Keratinocyte (primary cell): ENCODE measurements around the gene GJD3. TPM values are rescaled to one million over a fixed set of nuclear protein-coding genes. Genes with fewer than 3 reads are reported as not detected.

Experiments
- DNase-seq: peaks from one replicate; pipeline ENCODE4 v3.0.0-alpha.2; 2011; ENCODE audit warnings: low read depth, missing footprints, low spot score
- FAIRE-seq: peaks from 2 replicates; lab custom pipeline; 2011; peaks lifted over from hg19 to GRCh38; lab: Jason Lieb, UNC
- H2AFZ ChIP-seq: 2 replicates; pipeline ENCODE4 v1.6.0; 2012; ENCODE audit warnings: low read length, control low read depth, inconsistent platforms; ENCODE audit not compliant: control insufficient read depth
- H3K27ac ChIP-seq: 2 replicates; pipeline ENCODE4 v1.5.1; 2011; ENCODE audit warnings: low read length; ENCODE audit not compliant: control insufficient read depth, insufficient read depth
- H3K27me3 ChIP-seq: 3 replicates; pipeline ENCODE4 v1.6.0; 2011; ENCODE audit warnings: low read length; ENCODE audit not compliant: control insufficient read depth, insufficient read depth; ENCODE audit errors: extremely low read depth
- H3K36me3 ChIP-seq, 2 experiments: 2 replicates in 1 of 2; 3 replicates in 1 of 2; pipeline ENCODE4 v1.5.1; 2011; ENCODE audit warnings: low read length in 2 of 2, mild to moderate bottlenecking in 1 of 2; ENCODE audit not compliant: control insufficient read depth in 2 of 2, insufficient read depth in 2 of 2; ENCODE audit errors: extremely low read depth in 1 of 2
- H3K4me1 ChIP-seq: 3 replicates; pipeline ENCODE4 v1.5.1; 2011; ENCODE audit warnings: low read length; ENCODE audit not compliant: control insufficient read depth, insufficient read depth; ENCODE audit errors: extremely low read depth
- H3K4me2 ChIP-seq: 3 replicates; pipeline ENCODE4 v1.6.0; 2011; ENCODE audit warnings: low read depth, low read length; ENCODE audit not compliant: control insufficient read depth, insufficient read depth; ENCODE audit errors: extremely low read depth
- H3K4me3 ChIP-seq, 3 experiments: fragments of 200-600 bp in 1 of 3; sonication (generic) in 1 of 3; 2 replicates in 2 of 3; 3 replicates in 1 of 3; pipeline ENCODE4 v1.5.1; 2011 to 2016; ENCODE audit warnings: low read length in 3 of 3, mild to moderate bottlenecking in 3 of 3, control low read depth in 2 of 3, inconsistent platforms in 1 of 3, low read depth in 1 of 3, mixed read lengths in 1 of 3, mixed run types in 1 of 3, moderate library complexity in 1 of 3; ENCODE audit not compliant: control insufficient read depth in 2 of 3, insufficient read depth in 2 of 3; ENCODE audit errors: extremely low read depth in 1 of 3
- H3K79me2 ChIP-seq: 2 replicates; pipeline ENCODE4 v1.6.0; 2012; ENCODE audit warnings: low read length; ENCODE audit not compliant: control insufficient read depth, insufficient read depth
- H3K9ac ChIP-seq: 3 replicates; pipeline ENCODE4 v1.6.0; 2011; ENCODE audit warnings: low read length; ENCODE audit not compliant: control insufficient read depth, insufficient read depth; ENCODE audit errors: extremely low read depth
- H3K9me1 ChIP-seq: 3 replicates; pipeline ENCODE4 v1.6.0; 2011; ENCODE audit warnings: low read length; ENCODE audit not compliant: control insufficient read depth, insufficient read depth; ENCODE audit errors: extremely low read depth
- H3K9me3 ChIP-seq: 2 replicates; pipeline ENCODE4 v1.5.1; 2012; ENCODE audit warnings: low read depth, low read length; ENCODE audit not compliant: control insufficient read depth
- H4K20me1 ChIP-seq: 3 replicates; pipeline ENCODE4 v1.6.0; 2011; ENCODE audit warnings: low read length; ENCODE audit not compliant: control insufficient read depth, insufficient read depth; ENCODE audit errors: extremely low read depth
- CTCF ChIP-seq, 3 experiments: IDR thresholded peaks in 1 of 3; conservative IDR thresholded peaks in 1 of 3; optimal IDR thresholded peaks in 1 of 3; 2 replicates in 2 of 3; 3 replicates in 1 of 3; pipeline versions ENCODE3 to v1.5.1; 2011; ENCODE audit warnings: low read length in 3 of 3, mild to moderate bottlenecking in 3 of 3, moderate library complexity in 2 of 3, control low read depth in 1 of 3, inconsistent platforms in 1 of 3; ENCODE audit not compliant: insufficient read depth in 2 of 3; ENCODE audit errors: extremely low read depth in 1 of 3
- EZH2 ChIP-seq: IDR thresholded peaks from one replicate; pipeline ENCODE4 v1.6.1; 2012; ENCODE audit warnings: inconsistent platforms, mild to moderate bottlenecking, low read length, moderate library complexity
- dilution Hi-C: fragments of 300-500 bp; cut with MboI; formaldehyde crosslinking; loops from one replicate; pipeline ENCODE4 v1.7.0; 2020; ENCODE audit warnings: low sequenced_read_pairs; ENCODE audit not compliant: extremely low pct_ligation_motif_present
- polyA plus RNA-seq, 5 experiments: library from polyadenylated mRNA; depleted of rRNA in 3 of 5; stranded (reverse) in 3 of 5; stranded (forward) in 1 of 5; unstranded in 1 of 5; fragments of >200 nt; gene quantifications; 1 replicate in 1 of 5; 2 replicates in 3 of 5; 3 replicates in 1 of 5; pipeline versions ENCODE4 v1.2.1 to v1.2.3, GENCODE V29; 2011 to 2012; ENCODE audit warnings: missing spikeins in 2 of 5, low read depth in 1 of 5, low replicate concordance in 1 of 5

Gene GJD3
- polyA plus RNA-seq, 1 donor (not counting 4 experiments of a cell fraction or from before 2014, with no cell fraction given), result not detected

GRCh38 chr17:40354221-40355122 is 10.1 kb downstream of the GJD3 start:
- dilution Hi-C loops, result no loop called here

GRCh38 chr17:40352779-40353394 is 11.7 kb downstream of the GJD3 start:
- H3K9me3 ChIP-seq, result no peaks in the 10 kb centered on the region
- H3K4me2 ChIP-seq, result no peak overlapping the region
- no peaks in the 10 kb centered on the region for H4K20me1 ChIP-seq
- no peak overlapping the region for H3K4me3 ChIP-seq
- dilution Hi-C loops, result no loop called here
- H3K27ac ChIP-seq, result no peak overlapping the region
- H3K27me3 ChIP-seq, result no peaks in the 10 kb centered on the region
- H3K9ac ChIP-seq, result no peak overlapping the region
- H3K9me1 ChIP-seq, result peaks cover 2% of the 10 kb centered on the region
- H3K36me3 ChIP-seq, result peaks cover 14 to 20% of the 10 kb centered on the region in 2 experiments
- no peak for DNase-seq
- peaks cover 28% of the 10 kb centered on the region for H3K4me1 ChIP-seq
- no peak overlapping the region for H2AFZ ChIP-seq
- TF ChIP-seq CTCF (optimal IDR thresholded peaks at IDR 0.05 in 1 of 3, IDR thresholded peaks at IDR 0.05 in 1 of 3, conservative IDR thresholded peaks at IDR 0.05 in 1 of 3; ENCODE audit: extremely low read depth in 1 of 3, insufficient read depth in 2 of 3, low read length in 3 of 3) (no peak), EZH2 (no peak)
- H3K79me2 ChIP-seq, result peaks cover 8% of the 10 kb centered on the region
- no peak for FAIRE-seq

More at GRCh38 chr17:40354221-40355122, 10.1 kb downstream of the GJD3 start:
- H3K36me3 ChIP-seq, result peaks cover 14 to 15% of the 10 kb centered on the region in 2 experiments
- no peaks in the 10 kb centered on the region for H3K27me3 ChIP-seq
- no peak for FAIRE-seq
- H3K9me1 ChIP-seq, result no peaks in the 10 kb centered on the region
- DNase-seq, result no peak
- H3K4me2 ChIP-seq, result no peak overlapping the region
- no peaks in the 10 kb centered on the region for H3K9me3 ChIP-seq
- peaks cover 5% of the 10 kb centered on the region for H3K79me2 ChIP-seq
- H3K4me3 ChIP-seq, result no peak overlapping the region
- H4K20me1 ChIP-seq, result no peaks in the 10 kb centered on the region
- H3K9ac ChIP-seq, result no peak overlapping the region
- H3K27ac ChIP-seq, result no peak overlapping the region
- H3K4me1 ChIP-seq, result peaks cover 16% of the 10 kb centered on the region
- TF ChIP-seq EZH2, result no peak
- TF ChIP-seq CTCF (optimal IDR thresholded peaks at IDR 0.05 in 1 of 3, IDR thresholded peaks at IDR 0.05 in 1 of 3, conservative IDR thresholded peaks at IDR 0.05 in 1 of 3; ENCODE audit: extremely low read depth in 1 of 3, insufficient read depth in 2 of 3, low read length in 3 of 3), result no peak
- no peak overlapping the region for H2AFZ ChIP-seq
